ENCODE data around the gene CACFD1. TPM values are rescaled to one million over a fixed set of nuclear protein-coding genes. Genes with fewer than 3 reads are reported as not detected.

CACFD1 gene
- total and polyA plus RNA-seq, 2 donors (not counting 1 experiment from before 2014, with no cell fraction given): 27.4 to 31.1 TPM

DNA sequence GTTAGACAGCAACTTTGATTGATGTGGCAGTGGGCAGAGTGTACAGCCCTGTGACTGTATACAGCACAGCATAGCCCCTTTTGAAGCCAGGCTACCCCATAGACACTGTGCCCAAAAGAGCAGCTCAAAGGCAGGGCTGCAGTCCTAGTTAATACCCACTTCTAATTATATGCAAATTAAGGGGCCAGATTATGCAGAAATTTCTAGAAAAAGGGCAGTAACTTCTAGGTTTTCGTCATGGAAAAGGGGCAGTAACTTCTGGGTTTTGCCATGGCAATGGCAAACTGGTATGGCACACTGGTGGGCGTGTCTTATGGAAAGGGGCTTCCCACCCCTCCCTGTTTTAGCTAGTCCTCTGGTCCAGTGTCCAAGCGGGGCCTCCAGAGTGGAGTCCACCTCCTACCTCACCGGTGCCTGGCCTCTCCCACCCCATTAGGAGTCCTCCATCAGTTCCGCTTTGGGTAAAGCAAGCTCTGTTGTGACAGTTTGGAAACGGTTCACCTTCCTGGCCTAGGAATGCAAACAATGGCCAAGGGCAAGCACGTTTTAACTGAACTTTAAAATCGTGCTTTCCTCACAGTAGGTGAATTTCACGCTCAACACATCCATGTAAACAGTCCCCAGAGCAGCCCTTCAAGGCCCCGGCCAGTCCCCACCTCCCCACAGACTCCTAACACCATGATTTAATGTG lies 32.0 kb upstream of the CACFD1 start:
- H3K27ac Mint-ChIP-seq: no peak overlapping the region
- POLR2A ChIA-PET: no interaction called here
- 66% methylated on average over 8 of the region's 10 CpGs for WGBS (ENCODE audit: insufficient coverage)
- peaks cover 13 to 17% of the 10 kb centered on the region in 2 donors for H3K4me1 ChIP-seq (ENCODE audit: control insufficient read depth in 2 of 2, insufficient read depth in 2 of 2, low read length in 2 of 2)
- H3K27me3 ChIP-seq (replicated peaks in 1 of 4; ENCODE audit: control extremely low read depth in 1 of 4, control insufficient read depth in 3 of 4, insufficient read depth in 4 of 4, low read length in 3 of 4): peaks cover 0 to 21% (median 5%) of the 10 kb centered on the region in 4 experiments
- TF ChIP-seq, protein P1, sequence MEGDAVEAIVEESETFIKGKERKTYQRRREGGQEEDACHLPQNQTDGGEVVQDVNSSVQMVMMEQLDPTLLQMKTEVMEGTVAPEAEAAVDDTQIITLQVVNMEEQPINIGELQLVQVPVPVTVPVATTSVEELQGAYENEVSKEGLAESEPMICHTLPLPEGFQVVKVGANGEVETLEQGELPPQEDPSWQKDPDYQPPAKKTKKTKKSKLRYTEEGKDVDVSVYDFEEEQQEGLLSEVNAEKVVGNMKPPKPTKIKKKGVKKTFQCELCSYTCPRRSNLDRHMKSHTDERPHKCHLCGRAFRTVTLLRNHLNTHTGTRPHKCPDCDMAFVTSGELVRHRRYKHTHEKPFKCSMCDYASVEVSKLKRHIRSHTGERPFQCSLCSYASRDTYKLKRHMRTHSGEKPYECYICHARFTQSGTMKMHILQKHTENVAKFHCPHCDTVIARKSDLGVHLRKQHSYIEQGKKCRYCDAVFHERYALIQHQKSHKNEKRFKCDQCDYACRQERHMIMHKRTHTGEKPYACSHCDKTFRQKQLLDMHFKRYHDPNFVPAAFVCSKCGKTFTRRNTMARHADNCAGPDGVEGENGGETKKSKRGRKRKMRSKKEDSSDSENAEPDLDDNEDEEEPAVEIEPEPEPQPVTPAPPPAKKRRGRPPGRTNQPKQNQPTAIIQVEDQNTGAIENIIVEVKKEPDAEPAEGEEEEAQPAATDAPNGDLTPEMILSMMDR (IDR thresholded peaks at IDR 0.05): no peak
- TF ChIP-seq EZH2 (IDR thresholded peaks at IDR 0.05; ENCODE audit: borderline replicate concordance, insufficient read depth, low read depth, low read length, poor library complexity, severe bottlenecking): no peak
- CTCF ChIA-PET: interaction anchor here (1.0 kb wide), 3 partner anchors 10 to 52 kb away, joined by 3 to 4 read pairs (median 4); partner anchors contain the start of gene REXO4
- peak overlapping the region; percentile 77 for H3K4me2 ChIP-seq (replicated peaks; ENCODE audit: low read depth, low read length, poor library complexity, severe bottlenecking)
- H3K79me2 ChIP-seq (ENCODE audit: control insufficient read depth, insufficient read depth, low read length): no peaks in the 10 kb centered on the region
- H3K36me3 ChIP-seq (replicated peaks in 1 of 2; ENCODE audit: control extremely low read depth in 1 of 2, control insufficient read depth in 1 of 2, extremely low read depth in 1 of 2, insufficient read depth in 2 of 2, low read length in 1 of 2): no peaks in the 10 kb centered on the region
- peaks cover 14% of the 10 kb centered on the region for H3K27me3 Mint-ChIP-seq
- peaks cover 0 to 3% (median 0%) of the 10 kb centered on the region in 3 donors for H3K9me3 ChIP-seq (ENCODE audit: control extremely low read depth in 1 of 3, control insufficient read depth in 2 of 3, insufficient read depth in 1 of 3, low read length in 2 of 3)
- H3K9ac ChIP-seq (ENCODE audit: low read length): peak overlapping the region; percentile 45
- intact Hi-C loops (cut with micrococcal nuclease): no loop called here
- no peaks in the 10 kb centered on the region for H4K20me1 ChIP-seq (ENCODE audit: control insufficient read depth, insufficient read depth, low read length, poor library complexity, severe bottlenecking)
- H3K4me3 ChIP-seq (ENCODE audit: control extremely low read depth in 1 of 5, extremely low read depth in 1 of 5, insufficient read depth in 1 of 5, low read depth in 2 of 5, low read length in 4 of 5): peak overlapping the region in 2 of 5 experiments; percentile 17 to 29
- ATAC-seq (ENCODE audit: low read depth): no peak
- peaks cover 13% of the 10 kb centered on the region for H3K4me1 Mint-ChIP-seq
- no peaks in the 10 kb centered on the region for H3K9me3 Mint-ChIP-seq (ENCODE audit: insufficient read depth)
- no peak for DNase-seq
- peak overlapping the region; percentile 79 for H3K4me3 Mint-ChIP-seq
- H3K27ac ChIP-seq (ENCODE audit: low read length in 2 of 2): no peak overlapping the region
- no peak overlapping the region for H2AFZ ChIP-seq (ENCODE audit: insufficient read depth, low read depth, low read length, poor library complexity, severe bottlenecking)

DNA sequence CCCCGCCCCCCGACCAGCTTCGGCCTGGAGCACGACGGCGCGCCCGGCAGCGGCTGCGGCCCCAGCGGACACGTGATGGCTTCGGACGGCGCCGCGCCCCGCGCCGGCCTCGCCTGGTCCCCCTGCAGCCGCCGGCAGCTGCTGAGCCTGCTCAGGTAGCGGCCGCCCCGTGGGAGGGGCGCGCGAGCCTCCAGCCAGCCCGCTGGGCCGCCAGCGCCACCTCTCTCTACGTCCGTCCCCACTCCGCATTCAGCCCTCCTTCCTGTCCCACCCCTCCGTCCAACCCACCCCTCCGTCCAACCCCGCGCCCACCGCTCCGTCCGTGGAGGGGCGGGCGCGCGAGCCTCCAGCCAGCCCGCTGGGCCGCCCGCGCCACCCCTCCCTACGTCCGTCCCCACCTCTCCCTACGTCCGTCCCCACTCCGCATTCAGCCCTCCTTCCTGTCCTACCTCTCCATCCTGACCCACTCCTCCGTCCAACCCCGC lies 31.1 kb upstream of the CACFD1 start:
- intact Hi-C loops (cut with micrococcal nuclease): no loop called here
- peaks cover 13% of the 10 kb centered on the region for H3K4me1 Mint-ChIP-seq
- ATAC-seq (ENCODE audit: low read depth) (peak; percentile 63), DNase-seq (peak; percentile 39)
- no peak overlapping the region for H3K27ac Mint-ChIP-seq
- Histone ChIP-seq H3K4me1 (ENCODE audit: control insufficient read depth in 2 of 2, insufficient read depth in 2 of 2, low read length in 2 of 2) (peaks cover 13 to 17% of the 10 kb centered on the region in 2 donors), H3K4me2 (replicated peaks; ENCODE audit: low read depth, low read length, poor library complexity, severe bottlenecking) (peak overlapping the region; percentile 77), H3K4me3 (ENCODE audit: control extremely low read depth in 1 of 5, extremely low read depth in 1 of 5, insufficient read depth in 1 of 5, low read depth in 2 of 5, low read length in 4 of 5) (peak overlapping the region in 2 of 5 experiments; percentile 46 to 49), H3K9ac (ENCODE audit: low read length) (peak overlapping the region; percentile 47), H3K27ac (ENCODE audit: low read length in 2 of 2) (no peak overlapping the region), H3K79me2 (ENCODE audit: control insufficient read depth, insufficient read depth, low read length) (no peaks in the 10 kb centered on the region), H2AFZ (ENCODE audit: insufficient read depth, low read depth, low read length, poor library complexity, severe bottlenecking) (peak overlapping the region; percentile 79), H3K36me3 (replicated peaks in 1 of 2; ENCODE audit: control extremely low read depth in 1 of 2, control insufficient read depth in 1 of 2, extremely low read depth in 1 of 2, insufficient read depth in 2 of 2, low read length in 1 of 2) (no peaks in the 10 kb centered on the region), H3K9me3 (ENCODE audit: control extremely low read depth in 1 of 3, control insufficient read depth in 2 of 3, insufficient read depth in 1 of 3, low read length in 2 of 3) (peaks cover 0 to 3% (median 0%) of the 10 kb centered on the region in 3 donors), H3K27me3 (replicated peaks in 1 of 4; ENCODE audit: control extremely low read depth in 1 of 4, control insufficient read depth in 3 of 4, insufficient read depth in 4 of 4, low read length in 3 of 4) (peaks cover 0 to 21% (median 5%) of the 10 kb centered on the region in 4 experiments), H4K20me1 (ENCODE audit: control insufficient read depth, insufficient read depth, low read length, poor library complexity, severe bottlenecking) (no peaks in the 10 kb centered on the region)
- POLR2A ChIA-PET: no interaction called here
- H3K9me3 Mint-ChIP-seq (ENCODE audit: insufficient read depth): no peaks in the 10 kb centered on the region
- TF ChIP-seq EZH2 (IDR thresholded peaks at IDR 0.05; ENCODE audit: borderline replicate concordance, insufficient read depth, low read depth, low read length, poor library complexity, severe bottlenecking): no peak
- TF ChIP-seq, protein P1 (IDR thresholded peaks at IDR 0.05): no peak
- CTCF ChIA-PET: interaction anchor here (1.0 kb wide), 2 partner anchors 11 to 12 kb away, joined by 3 to 4 read pairs; partner anchors contain the start of gene REXO4
- H3K27me3 Mint-ChIP-seq: peaks cover 14% of the 10 kb centered on the region
- 2% methylated on average over 53 of the region's 57 CpGs for WGBS (ENCODE audit: insufficient coverage)
- peak overlapping the region; percentile 52 for H3K4me3 Mint-ChIP-seq
